Mucosa of descending colon (tissue), 3 donors: ENCODE results near the gene AOPEP. TPM values are rescaled to one million over a fixed set of nuclear protein-coding genes. Genes with fewer than 3 reads are reported as not detected.

Source experiments
- ATAC-seq: fragments of 200-7000 bp; cut with Tn5 transposase; one replicate; pipeline ENCODE4 v1.9.1; 2020; ENCODE audit warnings: mild to moderate bottlenecking, moderate library complexity
- DNase-seq, 3 donors: peaks; one replicate each; pipeline ENCODE4 v3.0.0-alpha.2; 2020
- H3K36me3 ChIP-seq: fragments of 200-600 bp; one replicate; pipeline ENCODE4 v1.8.0; 2021; ENCODE audit warnings: low read depth, mild to moderate bottlenecking
- H3K4me1 ChIP-seq: fragments of 200-600 bp; one replicate; pipeline ENCODE4 v1.8.0; 2021; ENCODE audit warnings: low read depth, mild to moderate bottlenecking
- H3K4me3 ChIP-seq: fragments of 200-600 bp; one replicate; pipeline ENCODE4 v1.8.0; 2021; ENCODE audit warnings: mild to moderate bottlenecking
- H3K9me3 ChIP-seq: fragments of 200-600 bp; one replicate; pipeline ENCODE4 v1.8.0; 2021; ENCODE audit warnings: mild to moderate bottlenecking
- CTCF ChIP-seq: fragments of 200-600 bp; IDR thresholded peaks from one replicate; pipeline ENCODE4 v1.8.0; 2022; ENCODE audit warnings: antibody characterized with exemption, mild to moderate bottlenecking
- intact Hi-C, 2 donors: fragments of 100-400 bp; cut with DNase I in 1 of 2; cut with micrococcal nuclease in 1 of 2; formaldehyde crosslinking; loops; one replicate each; pipeline versions ENCODE4 v1.11.0 to v1.11.1; 2022; cut with DNase I, micrococcal nuclease
- total RNA-seq, 3 donors: library from RNA; stranded (reverse); fragmentation: NEBNext Ultra II Directional in 2 of 3; extraction: Animal tissue kit (Norgen Biotek cat#: 25700) in 2 of 3; gene quantifications; one replicate each; pipeline versions ENCODE4 v1.2.1 to v1.2.4, GENCODE V29; 2021 to 2023
- donor health status: DM: no; HTN: no; CAD: no; lungs with moderate emphysema.
- donor health status: DM: no; HTN: no; CAD: no.
- donor health status: DM: no; HTN: yes; CAD: no.

Gene AOPEP
- total RNA-seq, 3 donors from 2014 or later = 47.5 to 102 (median 57.8) TPM

- DNase-seq = no peak
- intact Hi-C loops = no loop called here
Measured at GRCh38 chr9:95005278-95006143, 279.0 kb downstream of the AOPEP start.

DNA sequence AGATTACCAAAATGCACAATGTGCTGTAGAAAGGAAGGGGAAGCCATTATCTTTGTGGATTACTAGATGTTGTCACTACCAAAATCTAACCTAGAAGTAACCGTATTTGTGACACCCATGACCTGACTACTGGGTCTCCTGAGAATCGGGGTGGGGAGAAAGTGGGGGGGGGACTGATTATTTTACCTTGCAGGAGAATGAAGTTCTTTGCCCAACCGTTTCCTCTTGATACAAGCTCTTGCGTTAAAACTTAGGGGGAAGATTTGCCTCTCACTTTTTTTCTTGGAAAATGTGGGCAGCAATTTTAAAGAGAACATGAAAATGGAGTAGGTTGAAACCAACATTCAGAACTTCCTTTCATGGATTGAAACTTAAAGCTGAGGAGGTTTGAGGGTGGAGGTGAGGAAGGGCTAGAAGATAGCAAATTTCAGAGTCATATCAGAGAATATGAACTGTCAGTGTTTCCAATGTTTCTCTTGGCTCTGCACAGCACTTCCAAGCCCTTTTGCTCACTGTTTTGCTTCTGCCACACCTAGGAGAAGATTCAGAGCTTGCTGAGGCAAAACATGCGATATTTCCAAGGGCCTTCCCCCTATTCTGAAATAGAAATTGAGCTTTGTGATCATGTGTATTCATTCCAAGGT, 280.8 kb downstream of the AOPEP start:
- ATAC-seq (peak; percentile 19), DNase-seq (no peak)
- H3K36me3 ChIP-seq = no peaks in the 10 kb centered on the region
- no peak overlapping the region for H3K4me3 ChIP-seq
- no peak for TF ChIP-seq CTCF
- H3K9me3 ChIP-seq = no peaks in the 10 kb centered on the region
- H3K4me1 ChIP-seq = no peaks in the 10 kb centered on the region
- intact Hi-C loops = no loop called here

More at GRCh38 chr9:95005278-95006143, 279.0 kb downstream of the AOPEP start:
- no peak for TF ChIP-seq CTCF
- peak overlapping the region; percentile 61 for H3K4me3 ChIP-seq
- H3K9me3 ChIP-seq = no peaks in the 10 kb centered on the region
- H3K36me3 ChIP-seq = no peaks in the 10 kb centered on the region
- no peak for ATAC-seq
- no peaks in the 10 kb centered on the region for H3K4me1 ChIP-seq

DNA sequence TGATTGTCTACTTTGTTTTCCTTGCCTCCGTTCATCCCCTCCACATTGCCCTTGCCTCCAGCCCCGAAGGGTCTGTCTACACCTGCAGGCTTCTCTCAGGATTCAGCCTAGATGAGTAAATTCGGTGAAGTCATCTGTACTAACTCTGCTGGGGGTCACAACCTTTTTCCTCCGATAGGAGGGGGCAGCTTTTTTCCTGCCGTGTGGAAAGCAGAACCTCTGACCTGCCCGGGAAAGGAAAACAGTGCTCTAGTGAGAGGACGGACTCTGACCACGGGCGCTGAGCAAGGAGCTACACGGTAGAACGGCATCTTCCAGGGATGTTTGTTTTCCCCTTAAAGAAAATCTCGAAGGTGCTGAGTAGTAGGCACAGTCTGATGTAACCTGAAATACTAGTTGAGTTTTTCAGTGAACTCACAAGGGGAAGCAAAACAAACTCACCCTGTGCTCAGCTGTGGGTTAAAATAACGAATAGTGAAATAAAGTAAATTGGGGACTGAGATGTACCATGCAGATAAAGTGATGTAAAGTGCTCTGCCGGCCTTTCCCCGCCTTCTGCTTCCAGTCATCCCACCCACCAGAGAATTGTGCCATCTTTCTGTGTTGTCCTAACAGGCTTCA, 281.8 kb downstream of the AOPEP start:
- TF ChIP-seq CTCF = no peak
- ATAC-seq (peak; percentile 34), DNase-seq (peak in 2 of 3 donors; percentile 41 to 53)
- Histone ChIP-seq H3K9me3 (no peaks in the 10 kb centered on the region), H3K36me3 (no peaks in the 10 kb centered on the region), H3K4me1 (no peaks in the 10 kb centered on the region), H3K4me3 (no peak overlapping the region)
- intact Hi-C loops = no loop called here

GRCh38 chr9:95009459-95009858, 283.0 kb downstream of the AOPEP start:
- Histone ChIP-seq H3K9me3 (no peaks in the 10 kb centered on the region), H3K4me1 (no peaks in the 10 kb centered on the region), H3K4me3 (no peak overlapping the region), H3K36me3 (no peaks in the 10 kb centered on the region)
- intact Hi-C loops = no loop called here
- no peak for DNase-seq
- no peak for TF ChIP-seq CTCF
- no peak for ATAC-seq

GRCh38 chr9:95010431-95010838, 283.9 kb downstream of the AOPEP start:
- Histone ChIP-seq H3K4me3 (no peak overlapping the region), H3K36me3 (no peaks in the 10 kb centered on the region), H3K4me1 (no peaks in the 10 kb centered on the region), H3K9me3 (no peaks in the 10 kb centered on the region)
- peak; percentile 34 for ATAC-seq
- no peak for DNase-seq
- TF ChIP-seq CTCF = no peak
- intact Hi-C loops = no loop called here
